IMR-90 (cell line): ENCODE results near the gene GJB5. TPM values are rescaled to one million over a fixed set of nuclear protein-coding genes. Genes with fewer than 3 reads are reported as not detected.

Source experiments
- ATAC-seq: fragments of 200-7000 bp; cut with Tn5 transposase; 2 replicates; pipeline ENCODE4 v1.9.1; 2020; ENCODE audit warnings: low read depth, mild to moderate bottlenecking, moderate library complexity
- BruUV-seq: library from RNA; stranded (reverse); fragments of 400-500 nt; replicated peaks from 2 replicates; lab custom pipeline; 2021; lab: Mats Ljungman, UMichigan
- CTCF ChIA-PET: fragments of 300-600 bp; formaldehyde crosslinking; extraction: SDS; loops from one replicate; lab custom pipeline; 2021; ENCODE audit warnings: antibody characterized with exemption; lab: Yijun Ruan, JAX
- POLR2A ChIA-PET: fragments of 300-600 bp; sonication (Branson Sonifier 250); formaldehyde crosslinking; loops from one replicate; lab custom pipeline; 2022; ENCODE audit warnings: antibody characterized with exemption; ENCODE audit not compliant: unreplicated experiment; lab: Charles Lee
- DNase-seq: peaks from one replicate; pipeline ENCODE4 v3.0.0; 2013
- H2AFZ ChIP-seq: replicated peaks from 2 replicates; pipeline ENCODE3; 2013; ENCODE audit warnings: low read length, mild to moderate bottlenecking; ENCODE audit not compliant: poor library complexity
- H2AK5ac ChIP-seq: 2 replicates; pipeline ENCODE4 v1.6.1; 2013; ENCODE audit warnings: low read depth, low read length, inconsistent platforms
- H2AK9ac ChIP-seq: replicated peaks from 2 replicates; pipeline ENCODE3; 2013; ENCODE audit warnings: mild to moderate bottlenecking, low read depth, low read length, moderate library complexity; ENCODE audit not compliant: poor library complexity
- H2BK120ac ChIP-seq: 2 replicates; pipeline ENCODE4 v1.6.1; 2013; ENCODE audit warnings: low read depth, low read length, inconsistent platforms
- H2BK15ac ChIP-seq: 3 replicates; pipeline ENCODE4 v1.6.1; 2013; ENCODE audit warnings: low read depth, low read length, inconsistent platforms
- H2BK20ac ChIP-seq: 2 replicates; pipeline ENCODE4 v1.6.1; 2013; ENCODE audit warnings: low read depth, mild to moderate bottlenecking, inconsistent platforms, low read length, moderate library complexity
- H2BK5ac ChIP-seq: 2 replicates; pipeline ENCODE4 v1.6.1; 2013; ENCODE audit warnings: mild to moderate bottlenecking, low read depth, low read length, inconsistent platforms; ENCODE audit not compliant: poor library complexity, severe bottlenecking
- H3K14ac ChIP-seq: replicated peaks from 2 replicates; pipeline ENCODE4 v1.6.1; 2013; ENCODE audit warnings: low read depth, low read length, inconsistent platforms
- H3K18ac ChIP-seq: 2 replicates; pipeline ENCODE4 v1.6.1; 2013; ENCODE audit warnings: low read depth, low read length, control low read depth
- H3K23ac ChIP-seq: 2 replicates; pipeline ENCODE4 v1.6.1; 2013; ENCODE audit warnings: low read depth, low read length, inconsistent platforms
- H3K27ac ChIP-seq: 2 replicates; pipeline ENCODE4 v1.5.1; 2013; ENCODE audit warnings: mild to moderate bottlenecking, control low read depth, low read length; ENCODE audit not compliant: insufficient read depth
- H3K27me3 ChIP-seq: 2 replicates; pipeline ENCODE4 v1.6.1; 2013; ENCODE audit warnings: low read length; ENCODE audit not compliant: control insufficient read depth, insufficient read depth
- H3K36me3 ChIP-seq: 2 replicates; pipeline ENCODE4 v1.6.1; 2013; ENCODE audit warnings: low read length, mixed read lengths; ENCODE audit not compliant: control insufficient read depth, insufficient read depth
- H3K4ac ChIP-seq: 2 replicates; pipeline ENCODE4 v1.6.1; 2013; ENCODE audit warnings: low read depth, low read length, inconsistent platforms
- H3K4me1 ChIP-seq: 2 replicates; pipeline ENCODE4 v1.6.1; 2013; ENCODE audit warnings: low read length, mixed read lengths; ENCODE audit not compliant: control insufficient read depth, insufficient read depth
- H3K4me2 ChIP-seq: 2 replicates; pipeline ENCODE4 v1.6.1; 2013; ENCODE audit warnings: low read depth, mild to moderate bottlenecking, control low read depth, low read length, moderate library complexity
- H3K4me3 ChIP-seq: 2 replicates; pipeline ENCODE4 v1.5.1; 2013; ENCODE audit warnings: low read depth, mild to moderate bottlenecking, control low read depth, low read length, moderate library complexity; ENCODE audit not compliant: insufficient read depth
- H3K56ac ChIP-seq: 2 replicates; pipeline ENCODE4 v1.6.1; 2013; ENCODE audit warnings: low read length, inconsistent platforms; ENCODE audit not compliant: insufficient read depth; ENCODE audit errors: extremely low read depth
- H3K79me1 ChIP-seq, 2 experiments: 2 replicates each; pipeline ENCODE4 v1.6.1; 2013; ENCODE audit warnings: low read length in 2 of 2, inconsistent platforms in 1 of 2, low read depth in 1 of 2
- H3K9ac ChIP-seq: 2 replicates; pipeline ENCODE4 v1.6.1; 2013; ENCODE audit warnings: low read depth, low read length, control low read depth
- H3K9me1 ChIP-seq: 2 replicates; pipeline ENCODE4 v1.6.1; 2013; ENCODE audit warnings: low read length, inconsistent platforms; ENCODE audit not compliant: insufficient read depth
- H3K9me3 ChIP-seq: 2 replicates; pipeline ENCODE4 v1.6.1; 2013; ENCODE audit warnings: low read length; ENCODE audit not compliant: control insufficient read depth, insufficient read depth
- H4K20me1 ChIP-seq: 2 replicates; pipeline ENCODE4 v1.6.1; 2013; ENCODE audit warnings: low read length, inconsistent platforms; ENCODE audit not compliant: insufficient read depth
- H4K5ac ChIP-seq: 2 replicates; pipeline ENCODE4 v1.6.1; 2013; ENCODE audit warnings: mild to moderate bottlenecking, low read depth, low read length, control low read depth
- H4K8ac ChIP-seq, 2 experiments: 2 replicates each; pipeline ENCODE4 v1.6.1; 2013; ENCODE audit warnings: low read depth in 2 of 2, low read length in 2 of 2, control low read depth in 1 of 2, inconsistent platforms in 1 of 2
- H4K91ac ChIP-seq: 2 replicates; pipeline ENCODE4 v1.6.1; 2013; ENCODE audit warnings: low read depth, low read length, inconsistent platforms; ENCODE audit not compliant: insufficient read depth
- BHLHE40 ChIP-seq: fragments of 150-350 bp; IDR thresholded peaks from 2 replicates; pipeline ENCODE4 v1.6.1; 2016; ENCODE audit warnings: mild to moderate bottlenecking, low read depth, low read length
- CEBPB ChIP-seq: IDR thresholded peaks from 2 replicates; pipeline ENCODE4 v1.6.1; 2012; ENCODE audit warnings: low read depth, low read length, improper control_type of control experiment
- CHD1 ChIP-seq: IDR thresholded peaks from 2 replicates; pipeline ENCODE4 v1.6.1; 2012; ENCODE audit warnings: low read depth, low read length, improper control_type of control experiment
- MAZ ChIP-seq: IDR thresholded peaks from 2 replicates; pipeline ENCODE4 v1.6.1; 2012; ENCODE audit warnings: low read depth, mild to moderate bottlenecking, low read length, improper control_type of control experiment, moderate library complexity, borderline replicate concordance
- NFE2L2 ChIP-seq: fragments of 150-350 bp; IDR thresholded peaks from 2 replicates; pipeline ENCODE4 v1.6.1; 2016; ENCODE audit warnings: low read depth, mild to moderate bottlenecking, low read length
- POLR2A ChIP-seq: IDR thresholded peaks from 2 replicates; pipeline ENCODE4 v1.6.1; 2012; ENCODE audit warnings: mild to moderate bottlenecking, low read depth, low read length
- RAD21 ChIP-seq: IDR thresholded peaks from 2 replicates; pipeline ENCODE4 v1.6.1; 2012; ENCODE audit warnings: low read length, improper control_type of control experiment
- RCOR1 ChIP-seq: IDR thresholded peaks from 2 replicates; pipeline ENCODE4 v1.6.1; 2012; ENCODE audit warnings: mild to moderate bottlenecking, low read length, improper control_type of control experiment; ENCODE audit not compliant: insufficient replicate concordance
- RFX5 ChIP-seq: IDR thresholded peaks from 2 replicates; pipeline ENCODE4 v1.8.0; 2012; ENCODE audit warnings: low read depth, mild to moderate bottlenecking, low read length, moderate library complexity
- SMC3 ChIP-seq: fragments of 150-350 bp; IDR thresholded peaks from 2 replicates; pipeline ENCODE4 v1.6.1; 2016; ENCODE audit warnings: low read depth, mild to moderate bottlenecking, antibody characterized with exemption, low read length, moderate library complexity
- WGBS, 2 experiments: methylation state at CpG; one replicate each; pipeline versions ENCODE4 v1.1.5 to v1.1.7; 2013; ENCODE audit warnings: missing lambda C conversion rate in 2 of 2; ENCODE audit not compliant: insufficient read length in 1 of 2; ENCODE audit errors: extremely low coverage in 2 of 2; 5-methylcytosine and 5-hydroxymethylcytosine counted together
- dilution Hi-C: fragments of 300-500 bp; cut with HindIII; formaldehyde crosslinking; loops from one replicate; pipeline ENCODE4 v1.14.3; 2018; ENCODE audit warnings: low sequenced_read_pairs; ENCODE audit not compliant: unreplicated experiment
- in situ Hi-C: fragments of 300-500 bp; cut with MboI; formaldehyde crosslinking; loops from 3 replicates; pipeline ENCODE4 v1.14.3; 2019; ENCODE audit warnings: low sequenced_read_pairs, inconsistent platforms, mixed read lengths
- intact Hi-C: fragments of 100-400 bp; cut with micrococcal nuclease; formaldehyde crosslinking; loops from 2 replicates; pipeline ENCODE4 v1.10.0; 2022
- polyA plus RNA-seq, 3 experiments: library from polyadenylated mRNA; depleted of rRNA; stranded (reverse); fragments of >200 nt; gene quantifications; 2 replicates each; pipeline ENCODE4 v1.2.3, GENCODE V29; 2012; ENCODE audit warnings: low replicate concordance in 1 of 3
- total RNA-seq: library from RNA; depleted of rRNA; stranded (reverse); fragments of >200 nt; gene quantifications from 2 replicates; pipeline ENCODE4 v1.2.3, GENCODE V29; 2012
- TF ChIP-seq, protein P1 (sequence below): fragments of 150-350 bp; IDR thresholded peaks from 2 replicates; pipeline ENCODE4 v1.6.1; 2017; ENCODE audit warnings: mild to moderate bottlenecking, antibody characterized with exemption, low read length, low read depth
- TF ChIP-seq, protein P2 (sequence below): conservative IDR thresholded peaks from 2 replicates; pipeline ENCODE4 v1.5.1; 2012; ENCODE audit warnings: mild to moderate bottlenecking, low read depth, low read length, improper control_type of control experiment

Gene GJB5
- total and polyA plus RNA-seq, 2 of the 4 experiments (the other 2 are of a cell fraction), result 0.10 TPM; not detected in 1

DNA sequence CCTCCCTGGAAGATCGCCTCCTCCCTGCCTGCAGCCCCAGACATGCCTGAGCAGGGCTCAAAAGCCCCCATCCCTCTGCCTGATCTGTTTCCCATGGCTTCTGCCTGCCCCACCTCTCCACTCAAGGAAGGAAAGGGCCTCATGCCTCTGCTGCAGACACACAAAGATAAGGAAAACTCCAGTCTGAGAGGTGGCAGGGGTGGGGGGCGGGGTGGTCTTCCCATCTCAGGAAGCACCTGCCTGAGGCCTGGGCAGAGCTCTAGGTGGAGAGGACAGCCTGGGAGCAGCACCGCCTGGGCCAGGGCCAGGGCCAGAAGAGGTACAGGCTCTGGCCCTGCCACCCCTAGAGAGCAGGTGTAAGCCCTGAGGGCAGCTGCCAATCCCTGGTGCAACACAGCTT lies 22.1 kb downstream of the GJB5 start:
- Histone ChIP-seq H3K56ac (no peak overlapping the region), H3K9me1 (no peaks in the 10 kb centered on the region), H3K36me3 (no peaks in the 10 kb centered on the region), H3K4me1 (peaks cover 5% of the 10 kb centered on the region; the same call in 1 of the 2 replicates), H3K14ac (no peak overlapping the region), H2BK20ac (no peak overlapping the region), H3K4me3 (no peak overlapping the region), H4K91ac (no peak overlapping the region), H2AK9ac (no peak overlapping the region), H3K9ac (no peak overlapping the region), H3K4ac (no peak overlapping the region), H3K79me1 (no peaks in the 10 kb centered on the region), H3K9me3 (no peaks in the 10 kb centered on the region), H3K4me2 (no peak overlapping the region), H2BK5ac (no peak overlapping the region), H4K20me1 (no peaks in the 10 kb centered on the region; the same call in 1 of the 2 replicates), H2AK5ac (no peak overlapping the region), H3K27me3 (peaks cover 33% of the 10 kb centered on the region), H3K18ac (no peak overlapping the region), H3K27ac (no peak overlapping the region), H2AFZ (no peak overlapping the region), H4K8ac (no peak overlapping the region), H2BK120ac (no peak overlapping the region), H2BK15ac (no peak overlapping the region), H4K5ac (no peak overlapping the region), H3K23ac (no peak overlapping the region)
- ChIA-PET POLR2A (no interaction called here), CTCF (no interaction called here)
- TF ChIP-seq, protein P1, sequence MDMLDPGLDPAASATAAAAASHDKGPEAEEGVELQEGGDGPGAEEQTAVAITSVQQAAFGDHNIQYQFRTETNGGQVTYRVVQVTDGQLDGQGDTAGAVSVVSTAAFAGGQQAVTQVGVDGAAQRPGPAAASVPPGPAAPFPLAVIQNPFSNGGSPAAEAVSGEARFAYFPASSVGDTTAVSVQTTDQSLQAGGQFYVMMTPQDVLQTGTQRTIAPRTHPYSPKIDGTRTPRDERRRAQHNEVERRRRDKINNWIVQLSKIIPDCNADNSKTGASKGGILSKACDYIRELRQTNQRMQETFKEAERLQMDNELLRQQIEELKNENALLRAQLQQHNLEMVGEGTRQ, result no peak
- TF ChIP-seq POLR2A (no peak), MAZ (no peak), NFE2L2 (no peak), BHLHE40 (no peak), RCOR1 (no peak), RAD21 (no peak), RFX5 (no peak), CHD1 (no peak), CEBPB (no peak), SMC3 (no peak)
- TF ChIP-seq, protein P2, sequence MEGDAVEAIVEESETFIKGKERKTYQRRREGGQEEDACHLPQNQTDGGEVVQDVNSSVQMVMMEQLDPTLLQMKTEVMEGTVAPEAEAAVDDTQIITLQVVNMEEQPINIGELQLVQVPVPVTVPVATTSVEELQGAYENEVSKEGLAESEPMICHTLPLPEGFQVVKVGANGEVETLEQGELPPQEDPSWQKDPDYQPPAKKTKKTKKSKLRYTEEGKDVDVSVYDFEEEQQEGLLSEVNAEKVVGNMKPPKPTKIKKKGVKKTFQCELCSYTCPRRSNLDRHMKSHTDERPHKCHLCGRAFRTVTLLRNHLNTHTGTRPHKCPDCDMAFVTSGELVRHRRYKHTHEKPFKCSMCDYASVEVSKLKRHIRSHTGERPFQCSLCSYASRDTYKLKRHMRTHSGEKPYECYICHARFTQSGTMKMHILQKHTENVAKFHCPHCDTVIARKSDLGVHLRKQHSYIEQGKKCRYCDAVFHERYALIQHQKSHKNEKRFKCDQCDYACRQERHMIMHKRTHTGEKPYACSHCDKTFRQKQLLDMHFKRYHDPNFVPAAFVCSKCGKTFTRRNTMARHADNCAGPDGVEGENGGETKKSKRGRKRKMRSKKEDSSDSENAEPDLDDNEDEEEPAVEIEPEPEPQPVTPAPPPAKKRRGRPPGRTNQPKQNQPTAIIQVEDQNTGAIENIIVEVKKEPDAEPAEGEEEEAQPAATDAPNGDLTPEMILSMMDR, result no peak
- dilution Hi-C loops (no loop called here), intact Hi-C loops (no loop called here), in situ Hi-C loops (no loop called here)
- DNase-seq (no peak), ATAC-seq (no peak)
- no TSS peak for BruUV-seq
- no CpG with 5 or more reads among the region's 3 CpGs for WGBS, 2 experiments
